Smooth muscle cell of the brain vasculature (primary cell): Measurements from ENCODE around the gene TMEM59L.
"Not testable (repeated sequence)": the region's sequence is repeated elsewhere in the genome, so short reads cannot be mapped to it uniquely, and the experiment has no call there.

Source experiments
- DNase-seq: peaks from one replicate; pipeline ENCODE4 v3.0.0-alpha.2; 2012; ENCODE audit warnings: low read depth, low spot score

TMEM59L gene

DNA sequence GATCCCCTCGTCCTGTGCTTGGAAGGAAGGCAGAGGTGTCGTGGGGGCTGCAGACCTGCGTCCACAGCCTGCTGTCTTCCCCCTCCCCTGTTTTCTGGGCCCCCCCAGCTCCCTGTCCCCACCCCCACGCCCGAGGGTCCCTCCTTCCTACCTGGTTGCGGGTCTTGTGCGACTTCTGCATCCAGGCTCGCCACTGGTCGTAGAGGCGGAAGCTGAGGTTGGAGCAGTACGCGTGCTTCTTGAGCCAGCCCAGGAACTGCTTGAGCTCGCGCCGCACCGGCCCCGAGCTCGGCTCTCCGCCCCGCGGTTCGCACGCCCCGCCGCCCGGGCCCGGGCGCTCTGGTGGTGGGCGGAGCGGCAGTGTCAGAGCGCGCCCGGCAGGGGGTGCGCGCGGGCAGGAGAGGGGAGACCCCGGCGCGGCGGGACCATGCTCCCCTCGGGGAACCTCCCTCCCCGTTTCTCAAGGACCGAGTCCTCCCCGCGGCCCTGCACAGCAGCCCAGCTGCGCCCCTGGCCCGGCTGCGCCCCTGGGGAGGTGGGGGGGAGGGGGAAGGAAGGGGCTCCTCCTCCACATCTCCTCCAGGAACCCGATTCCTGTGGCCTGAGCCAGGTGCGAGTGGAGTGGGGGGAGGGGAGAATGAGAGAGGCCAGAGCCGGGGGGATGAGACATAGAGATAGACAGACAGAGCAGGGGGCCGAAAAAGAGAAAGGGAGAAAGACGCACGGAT lies 18.4 kb upstream of the TMEM59L start:
- no peak for DNase-seq

DNA sequence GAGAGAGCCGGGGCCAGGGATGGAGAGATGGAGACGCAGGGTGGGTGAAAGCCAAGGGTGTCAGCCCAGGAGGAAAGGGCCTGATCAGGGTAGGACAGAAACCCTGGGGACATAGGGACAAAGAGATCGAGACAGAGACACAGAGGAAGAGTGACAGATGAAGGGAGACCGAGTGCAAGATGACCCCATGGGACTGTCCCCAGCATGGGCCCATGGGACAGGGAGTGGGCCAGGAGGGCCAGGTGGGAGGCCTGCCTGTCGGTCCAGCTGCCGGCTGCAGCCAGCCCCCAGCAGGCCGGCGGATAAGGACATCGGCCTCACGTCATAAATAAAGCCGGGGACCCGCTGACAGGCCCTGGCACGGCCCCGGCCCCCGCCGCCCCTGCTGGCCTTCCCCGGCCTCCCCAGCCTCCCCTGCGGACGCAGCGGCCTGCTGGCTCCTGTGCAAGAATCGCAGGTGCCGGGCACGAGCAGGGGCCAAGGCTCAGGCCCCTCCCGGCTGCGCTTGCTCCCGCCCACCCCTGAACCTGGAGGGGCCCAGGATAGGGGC lies 17.8 kb upstream of the TMEM59L start:
- DNase-seq = no peak

DNA sequence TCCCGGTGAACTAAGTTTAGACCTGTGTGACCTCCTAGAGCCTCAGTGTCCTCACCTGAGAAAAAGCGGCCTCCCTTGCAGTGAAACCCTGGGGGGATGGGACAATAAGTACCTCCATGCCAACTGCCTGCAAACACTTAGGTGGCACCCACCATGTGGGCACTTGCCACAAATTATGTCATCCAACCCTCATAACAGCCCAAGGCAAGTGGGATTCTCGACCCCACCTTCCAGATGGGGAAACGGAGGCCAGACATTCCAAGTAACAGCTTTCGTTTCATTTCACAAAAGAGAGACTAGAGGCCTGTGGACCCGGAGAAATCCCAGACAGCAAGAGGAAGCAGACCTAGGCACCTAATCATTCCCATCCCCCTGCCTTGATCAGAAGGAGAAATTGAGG lies 17.2 kb upstream of the TMEM59L start:
- DNase-seq = no peak

DNA sequence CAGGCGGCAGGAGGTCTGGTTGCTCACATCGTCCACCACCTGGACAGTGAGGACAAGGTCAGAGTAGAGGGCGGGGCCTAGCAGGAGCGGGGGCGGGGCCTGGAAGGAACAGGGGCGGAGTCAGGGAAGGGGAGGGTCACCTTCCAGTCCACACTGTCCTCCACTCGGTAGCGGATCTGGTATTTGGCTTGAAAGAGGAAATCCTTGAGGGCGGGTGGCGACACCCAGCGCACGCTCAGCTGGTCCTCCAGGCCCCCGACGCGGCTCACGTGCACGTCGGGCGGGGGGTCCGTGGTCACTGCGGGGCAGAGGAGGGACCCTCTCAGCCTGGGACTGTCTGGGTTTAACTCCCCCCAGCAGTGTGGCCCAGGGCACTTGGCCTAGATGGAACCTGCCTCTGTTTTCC lies 15.9 kb upstream of the TMEM59L start:
- no peak for DNase-seq

DNA sequence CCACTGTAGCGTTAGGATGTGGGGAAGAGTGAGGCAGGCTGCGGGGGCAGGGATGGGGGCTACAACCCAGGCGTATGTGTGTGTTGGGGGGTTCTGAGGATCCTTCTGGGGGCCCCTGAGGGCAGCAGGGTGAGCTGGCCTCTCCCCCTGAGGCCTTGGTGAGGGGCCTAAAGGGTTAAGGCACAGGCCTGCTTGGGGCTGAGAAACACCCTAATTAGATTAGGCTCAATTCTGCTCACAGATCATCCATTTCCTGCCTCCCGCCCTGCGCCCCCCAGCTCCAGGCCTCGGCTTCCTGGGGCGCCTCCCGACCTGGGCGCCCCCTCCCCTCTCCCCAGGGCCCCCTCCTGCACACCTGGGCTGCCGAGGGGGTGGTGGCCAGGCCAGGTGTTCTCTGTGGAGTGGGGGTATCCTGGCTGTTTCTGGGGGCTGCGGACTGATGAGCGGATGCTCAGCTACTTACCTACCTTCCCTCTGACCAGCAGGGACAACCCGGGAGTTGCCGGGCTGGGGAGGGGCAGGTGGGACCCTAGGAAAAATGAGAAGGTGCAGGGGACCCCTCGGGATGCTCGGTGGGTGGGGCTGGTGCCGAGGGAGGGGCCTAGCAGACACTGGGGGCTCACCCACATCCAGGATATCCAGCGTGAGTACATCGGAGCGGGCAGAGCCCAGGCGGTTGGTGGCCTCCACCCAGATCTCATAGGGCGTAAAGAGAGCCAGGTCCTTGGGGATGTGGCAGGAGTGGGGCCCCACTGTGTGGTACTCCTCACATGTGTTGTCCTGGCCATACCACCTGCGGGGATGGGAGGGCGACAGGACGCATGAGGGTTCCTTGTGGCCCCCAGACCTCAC lies 14.6 kb upstream of the TMEM59L start:
- DNase-seq = no peak

DNA sequence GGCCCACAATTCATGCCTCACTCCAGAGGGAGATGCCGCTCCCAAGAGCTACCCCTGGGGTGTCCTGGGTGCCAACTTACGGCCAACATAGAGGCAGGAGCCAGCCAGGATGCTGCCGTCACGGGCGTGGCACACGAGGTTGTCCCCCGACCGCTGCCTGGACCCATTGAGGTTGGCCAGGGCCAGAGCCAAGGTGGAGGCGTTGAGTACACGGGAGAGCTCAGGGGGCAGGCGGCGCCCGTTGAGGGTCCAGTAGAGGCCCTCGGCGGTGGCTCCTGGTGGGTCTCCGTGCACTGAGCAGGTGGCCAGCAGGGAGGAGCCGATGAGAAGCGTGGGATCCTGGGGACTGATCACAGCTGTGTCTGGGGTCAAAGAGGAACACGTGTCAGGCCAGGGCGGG lies 13.2 kb upstream of the TMEM59L start:
- no peak for DNase-seq

DNA sequence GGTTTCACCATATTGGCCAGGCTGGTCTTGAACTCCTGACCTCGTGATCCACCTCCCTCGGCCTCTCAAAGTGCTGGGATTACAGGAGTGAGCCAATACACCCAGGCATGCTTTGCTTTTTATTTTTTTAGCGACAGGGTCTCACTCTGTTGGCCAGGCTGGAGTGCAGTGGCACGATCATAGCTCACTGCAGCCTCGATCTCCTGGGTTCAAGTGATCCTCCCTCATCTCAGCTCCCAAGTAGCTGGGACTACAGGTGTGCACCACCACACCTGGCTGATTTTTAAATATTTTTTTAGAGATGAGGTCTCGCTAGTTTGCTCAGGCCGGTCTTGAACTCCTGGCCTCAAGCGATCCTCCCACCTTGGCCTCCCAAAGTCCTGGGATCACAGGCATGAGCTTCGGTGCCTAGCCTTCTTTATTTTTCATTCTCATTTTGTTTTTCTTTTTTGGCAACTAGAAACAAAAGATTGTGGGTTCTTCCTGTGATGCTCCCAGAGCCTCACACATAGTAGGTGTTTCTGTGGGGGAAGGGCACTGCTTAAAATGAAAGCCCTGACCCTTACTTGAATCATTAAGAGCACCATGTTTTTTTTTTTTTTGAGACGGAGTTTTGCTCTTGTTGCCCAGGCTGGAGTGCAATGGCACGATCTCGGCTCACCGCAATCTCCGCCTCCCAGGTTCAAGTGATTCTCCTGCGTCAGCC lies 11.8 kb upstream of the TMEM59L start:
- not testable (repeated sequence) for DNase-seq

DNA sequence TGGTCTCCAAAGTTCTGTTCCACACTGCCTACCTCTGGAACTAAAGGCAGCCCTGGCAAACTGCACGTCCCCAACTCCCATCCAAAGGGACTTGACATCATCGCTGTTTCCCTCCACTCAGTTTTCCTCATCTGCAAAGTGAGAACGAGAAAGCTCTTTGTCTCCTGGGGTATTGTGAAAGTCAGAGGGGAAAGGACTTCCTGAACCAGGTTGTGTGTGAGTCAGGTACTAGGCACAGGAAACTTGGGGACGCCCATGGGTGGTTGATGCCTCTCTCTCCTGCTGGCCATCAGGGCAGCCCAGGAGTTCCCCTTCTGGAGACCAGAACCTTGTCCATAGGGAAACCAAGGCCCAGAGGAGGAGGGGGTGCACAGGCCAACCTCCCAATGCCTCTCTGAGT lies 10.8 kb upstream of the TMEM59L start:
- DNase-seq = no peak

DNA sequence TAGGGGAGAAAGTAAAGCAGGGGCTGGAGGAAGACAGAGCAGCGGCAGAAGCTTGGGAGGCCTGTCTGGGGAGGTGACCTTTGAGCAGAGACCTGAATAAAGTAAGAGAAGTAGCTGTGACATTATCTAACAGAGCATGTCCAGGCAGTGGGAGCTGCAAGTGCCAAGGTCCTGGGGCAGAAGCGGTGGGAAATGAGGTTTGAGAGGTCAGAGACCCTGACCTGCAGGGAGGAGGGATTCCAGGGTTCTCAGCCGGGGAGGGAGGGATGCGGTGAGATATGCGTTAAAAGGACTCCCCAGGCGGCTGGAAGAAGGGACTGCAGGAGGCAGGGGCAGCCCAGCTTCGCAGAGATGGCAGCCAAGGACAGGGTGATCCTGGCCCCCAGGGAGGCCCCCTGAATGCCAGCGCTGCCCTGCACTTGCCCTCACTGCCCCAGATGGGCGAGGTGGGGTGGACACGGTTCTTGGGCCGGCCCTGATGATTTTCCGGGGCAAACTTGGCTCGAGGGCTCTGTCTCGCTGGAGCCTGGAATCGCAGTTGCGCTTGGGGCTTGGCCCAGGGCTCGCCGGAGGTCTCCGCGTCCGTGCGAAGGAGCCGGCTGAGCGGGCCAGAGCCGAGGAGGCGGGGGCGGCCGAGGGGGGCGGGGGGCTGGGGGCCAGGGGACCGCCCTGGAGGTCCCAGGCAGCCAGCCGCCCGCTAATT lies 9.3 kb upstream of the TMEM59L start:
- no peak for DNase-seq

DNA sequence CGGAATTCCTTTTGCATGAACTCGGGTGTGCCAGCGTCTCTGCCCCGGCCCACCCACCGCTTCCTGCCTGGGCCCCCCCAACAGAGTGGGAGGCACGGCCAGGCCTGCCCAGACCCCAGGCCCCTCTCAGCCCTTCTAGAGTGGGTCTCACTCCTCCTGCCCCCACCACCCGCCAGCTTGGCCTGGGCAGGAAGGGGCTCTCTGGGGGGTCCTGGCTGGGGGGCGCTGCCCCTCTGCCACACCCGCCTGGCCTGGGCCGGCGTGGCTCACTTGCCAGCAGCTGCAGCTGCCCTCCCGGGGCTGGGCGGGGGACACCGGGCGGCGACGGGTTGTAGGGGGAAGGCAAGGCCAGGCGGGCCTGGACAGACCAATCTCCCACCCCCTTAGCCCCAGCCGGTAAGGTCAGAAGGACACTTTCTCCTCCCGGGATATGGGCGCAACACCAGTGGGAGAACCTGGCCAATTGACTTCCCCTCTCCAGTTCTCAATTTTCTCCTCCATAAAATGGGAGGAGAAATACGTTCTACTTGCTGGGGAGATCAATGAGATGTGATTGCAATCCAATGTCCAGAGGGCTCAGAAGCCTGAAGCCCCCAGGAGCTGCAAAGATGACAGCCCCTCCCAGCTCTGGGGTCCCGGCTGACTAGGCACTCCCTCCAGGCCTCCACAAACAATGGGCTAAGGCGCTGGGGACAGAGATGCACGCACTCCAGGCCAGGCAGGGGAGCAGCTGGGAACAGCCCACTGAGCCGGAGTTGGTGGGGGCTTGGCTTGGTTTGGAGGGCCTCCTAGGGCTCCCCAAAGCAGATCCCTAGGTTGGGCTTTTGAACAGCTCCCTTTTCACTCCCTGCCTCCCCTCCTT lies 8.5 kb upstream of the TMEM59L start:
- no peak for DNase-seq

DNA sequence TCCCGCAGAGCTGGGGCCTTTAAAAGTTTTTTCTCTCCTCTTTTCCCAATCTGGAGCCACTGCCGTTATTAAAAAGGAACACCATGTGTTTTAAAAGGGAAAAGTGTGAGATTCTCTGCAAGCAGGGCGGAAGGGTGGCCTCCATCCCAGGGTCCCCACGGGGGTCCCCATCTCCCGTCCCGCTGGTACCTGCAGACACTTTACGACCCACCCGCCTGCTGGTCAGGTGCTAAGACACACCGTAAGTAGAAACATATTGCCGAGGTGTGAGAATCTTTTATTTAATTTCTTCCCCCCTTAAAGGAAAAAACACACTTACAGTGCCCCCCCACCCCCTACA lies 7.9 kb upstream of the TMEM59L start:
- no peak for DNase-seq

DNA sequence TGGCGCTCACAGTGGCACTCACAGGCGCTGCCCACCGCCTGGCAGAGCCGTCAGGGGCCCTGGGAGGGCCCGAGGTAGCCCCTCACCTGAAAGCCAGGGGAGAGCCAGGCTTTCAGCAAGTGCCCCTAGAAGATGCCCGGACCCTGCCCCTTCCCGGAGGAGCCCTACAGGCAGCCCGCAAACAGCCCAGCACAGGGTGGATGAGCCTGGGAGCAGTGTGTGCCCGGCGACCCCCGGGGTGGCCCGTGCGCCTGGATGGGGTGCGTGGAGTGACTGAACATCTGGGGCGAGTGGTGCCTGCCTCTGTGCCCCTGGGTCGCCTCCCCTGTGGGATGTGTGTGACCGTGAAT lies 7.5 kb upstream of the TMEM59L start:
- DNase-seq = no peak

DNA sequence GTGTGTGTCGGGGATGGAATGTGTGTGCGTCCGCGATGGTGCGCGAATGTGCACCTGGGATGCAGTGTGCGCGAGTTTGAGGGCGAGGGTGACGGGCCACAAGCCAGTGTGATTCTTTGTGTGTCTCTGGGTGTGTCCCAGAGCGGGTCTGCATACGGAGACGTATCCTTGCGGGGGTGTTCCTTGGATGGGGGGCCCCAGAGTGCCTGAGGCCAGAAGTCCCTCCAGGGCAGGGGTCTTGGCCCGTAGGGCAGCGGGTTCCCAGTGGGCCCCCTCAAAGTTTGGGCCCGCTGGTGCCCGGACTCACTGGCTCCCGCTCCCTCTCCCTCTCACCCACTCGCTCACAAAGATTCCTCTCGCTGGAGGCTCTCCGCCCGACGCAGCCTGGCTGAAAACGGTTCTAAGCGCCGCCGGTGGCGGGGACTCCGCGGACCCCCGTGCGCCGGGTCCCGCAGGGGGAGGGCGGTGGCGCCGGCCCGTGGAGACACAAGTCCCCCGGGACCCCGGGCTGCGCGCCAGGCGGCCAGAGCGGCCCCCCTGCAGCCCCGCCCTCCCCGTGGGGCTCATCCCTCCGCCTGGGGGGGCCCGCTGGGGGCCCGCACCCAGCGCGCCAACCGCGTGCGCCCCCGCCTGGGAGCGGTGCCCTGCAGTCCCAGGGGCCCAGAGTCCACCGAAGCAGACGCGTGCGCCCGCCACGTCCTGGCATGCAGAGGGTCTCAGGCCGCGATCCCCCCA lies 7.0 kb upstream of the TMEM59L start:
- DNase-seq = no peak

DNA sequence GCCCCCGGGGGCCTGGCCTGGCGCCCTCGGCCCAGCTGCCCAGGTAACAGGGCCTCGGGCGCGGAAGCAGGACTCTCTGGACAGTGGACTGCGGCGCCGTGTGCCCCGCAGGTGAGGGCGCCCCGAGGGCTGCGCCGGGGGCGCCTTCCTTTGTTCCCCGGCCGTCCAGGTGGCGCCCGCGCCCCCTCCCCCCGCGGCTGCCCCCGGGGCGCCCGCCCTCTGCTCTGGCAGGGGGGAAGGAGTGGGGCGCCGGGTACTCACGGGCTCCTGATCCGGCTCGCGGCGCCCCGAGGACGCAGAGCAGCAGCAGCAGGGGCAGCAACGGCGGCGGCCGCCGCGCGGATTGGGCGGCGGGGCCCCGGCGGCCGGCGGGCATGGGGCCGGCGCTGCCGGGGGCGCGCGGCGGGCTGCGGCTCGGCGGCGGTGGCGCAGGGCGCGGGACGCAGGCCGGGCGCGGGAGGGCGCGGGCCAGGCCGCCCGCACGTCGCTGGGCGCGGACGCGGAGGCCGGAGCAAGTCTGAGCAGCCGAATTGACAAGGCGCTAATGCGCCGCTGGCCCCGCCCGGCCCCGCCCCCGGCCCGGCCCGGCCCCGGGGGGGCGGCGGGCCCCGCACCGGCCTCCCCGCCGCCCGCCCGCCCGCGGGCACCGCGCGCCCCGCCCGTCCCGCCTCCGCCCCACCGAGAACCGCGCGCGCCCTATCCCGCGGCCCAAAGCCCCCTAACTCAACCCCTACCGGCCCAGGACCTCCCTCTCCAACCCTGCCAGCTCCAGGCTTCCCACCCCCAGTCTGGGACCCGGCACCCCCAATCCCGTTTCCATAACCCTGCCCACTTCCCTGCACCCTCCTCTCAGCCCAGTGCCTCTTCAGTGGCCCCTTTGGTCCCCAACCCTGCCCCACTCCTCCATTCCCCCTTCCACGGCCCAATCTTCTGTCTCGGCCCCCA lies 6.1 kb upstream of the TMEM59L start, which contains the start of gene CRLF1:
Gene CRLF1 (minus strand): TSS at position 519 of the 945 bp plus-strand sequence. CDS start 143 bp downstream, at position 376.
- no peak for DNase-seq

DNA sequence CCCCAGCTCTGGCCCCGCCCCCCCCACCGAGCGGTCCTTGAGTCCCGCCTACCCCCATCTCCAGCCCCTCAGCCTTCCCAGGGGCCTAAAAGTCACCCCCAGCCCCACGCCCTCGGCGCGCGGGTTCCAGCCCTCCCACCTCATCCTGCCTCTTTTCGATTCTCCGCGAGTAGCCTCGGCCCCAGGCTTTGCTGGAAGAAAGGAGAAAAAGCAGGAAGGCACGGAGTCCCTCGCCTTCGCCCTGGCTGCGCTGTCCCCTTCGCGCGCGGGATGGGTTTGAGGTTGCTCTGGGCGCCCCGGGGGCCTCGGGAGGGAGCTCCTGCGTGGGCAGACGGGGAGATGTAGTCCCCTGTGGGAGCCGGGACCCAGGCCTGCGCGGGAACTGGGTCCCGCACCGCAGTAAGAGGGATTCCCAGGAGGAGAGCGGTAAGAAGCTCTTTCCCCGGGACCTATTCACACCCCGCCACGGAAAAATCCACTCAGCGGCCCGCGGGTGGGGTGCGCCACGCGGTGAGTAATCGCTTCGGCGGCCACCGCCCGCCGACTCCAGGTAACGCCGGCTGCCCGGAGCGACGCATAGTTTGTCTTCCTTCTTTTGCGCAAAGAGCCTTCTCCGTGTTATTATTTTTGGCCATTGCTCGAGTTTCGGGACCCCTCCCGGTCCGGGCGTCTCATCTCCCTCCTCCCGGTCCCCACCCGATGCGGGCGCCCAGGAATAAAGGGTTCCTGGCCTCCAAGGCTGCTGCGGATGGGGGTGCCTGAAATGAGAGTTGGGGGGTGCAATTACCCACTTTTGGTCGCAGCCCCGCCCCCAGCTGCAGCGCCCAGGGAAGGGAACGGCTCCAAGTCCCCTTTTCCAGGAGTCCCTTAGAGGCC lies 5.2 kb upstream of the TMEM59L start:
- DNase-seq = no peak

DNA sequence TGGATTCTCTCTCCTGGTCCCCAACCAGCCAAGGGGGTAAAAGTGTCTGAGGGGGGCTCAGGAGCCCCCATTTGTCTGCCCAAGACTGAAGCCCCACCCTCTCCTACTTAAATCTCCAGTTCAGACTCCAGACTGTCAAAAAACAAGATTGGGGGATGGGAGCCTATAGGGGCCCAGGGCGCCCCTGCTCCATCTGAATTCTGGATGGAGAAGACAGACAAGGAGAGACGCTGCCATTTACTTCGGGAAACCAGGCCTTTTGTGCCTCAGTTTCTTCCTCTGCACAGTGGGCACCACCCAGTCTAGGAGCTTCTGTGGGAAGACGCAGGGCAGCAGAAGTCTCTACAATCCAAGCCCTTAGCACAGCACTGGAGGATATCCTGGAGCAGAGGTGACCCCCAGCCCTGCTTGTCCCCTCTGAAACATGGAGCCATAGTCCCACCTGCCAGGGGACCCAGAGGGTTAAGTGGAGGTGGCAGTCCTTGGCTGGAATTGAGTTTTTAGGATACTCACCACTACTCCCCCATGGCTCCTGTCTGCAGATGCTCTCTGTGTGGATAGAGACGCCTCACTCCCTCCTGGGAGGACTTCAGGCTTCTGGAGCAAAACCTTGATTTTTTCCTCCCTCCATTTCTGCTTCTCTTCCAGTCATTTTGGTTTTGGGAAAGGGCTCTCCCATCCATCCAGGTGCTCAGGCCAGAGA lies 4.4 kb upstream of the TMEM59L start:
- DNase-seq = no peak
